ENCODE measurements around the gene NR5A1.

DNA sequence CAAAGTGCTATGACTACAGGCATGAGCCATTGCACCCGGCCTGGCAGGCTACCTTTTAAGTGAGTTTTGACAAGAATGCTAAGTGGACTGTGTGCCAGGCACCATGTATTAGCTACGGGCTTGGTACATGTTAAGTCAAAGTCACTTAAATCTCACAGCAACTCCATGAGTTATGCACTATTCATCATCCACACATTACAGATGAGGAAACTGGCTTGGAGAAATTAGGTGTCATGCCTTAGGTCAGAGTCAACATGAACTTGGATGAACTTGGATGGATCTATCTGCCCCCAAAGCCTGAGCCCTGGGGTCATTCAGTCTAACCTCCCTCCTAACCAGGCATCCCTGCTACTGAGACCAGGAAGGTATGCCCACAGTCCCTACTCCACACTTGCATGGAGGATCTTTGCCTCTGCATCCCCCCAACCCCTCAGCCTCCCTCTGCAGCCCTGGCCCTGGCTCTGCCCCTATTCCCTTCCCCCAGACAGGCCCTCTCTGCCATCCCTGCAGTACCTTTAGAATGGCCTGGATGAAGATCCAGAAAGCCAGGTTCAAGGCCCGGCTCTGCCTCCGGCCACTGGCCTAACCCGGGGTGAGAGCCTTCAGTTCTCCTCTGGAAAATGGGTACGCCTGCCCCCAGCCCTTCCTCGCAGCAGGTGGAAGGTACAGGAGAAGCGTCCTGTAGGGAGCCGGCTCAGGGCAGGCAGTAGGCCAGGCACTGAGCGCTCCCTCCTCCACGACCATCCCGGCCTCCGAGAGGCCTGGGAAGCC is 57.6 kb downstream of the NR5A1 start:
- TF ChIP-seq, protein P1, sequence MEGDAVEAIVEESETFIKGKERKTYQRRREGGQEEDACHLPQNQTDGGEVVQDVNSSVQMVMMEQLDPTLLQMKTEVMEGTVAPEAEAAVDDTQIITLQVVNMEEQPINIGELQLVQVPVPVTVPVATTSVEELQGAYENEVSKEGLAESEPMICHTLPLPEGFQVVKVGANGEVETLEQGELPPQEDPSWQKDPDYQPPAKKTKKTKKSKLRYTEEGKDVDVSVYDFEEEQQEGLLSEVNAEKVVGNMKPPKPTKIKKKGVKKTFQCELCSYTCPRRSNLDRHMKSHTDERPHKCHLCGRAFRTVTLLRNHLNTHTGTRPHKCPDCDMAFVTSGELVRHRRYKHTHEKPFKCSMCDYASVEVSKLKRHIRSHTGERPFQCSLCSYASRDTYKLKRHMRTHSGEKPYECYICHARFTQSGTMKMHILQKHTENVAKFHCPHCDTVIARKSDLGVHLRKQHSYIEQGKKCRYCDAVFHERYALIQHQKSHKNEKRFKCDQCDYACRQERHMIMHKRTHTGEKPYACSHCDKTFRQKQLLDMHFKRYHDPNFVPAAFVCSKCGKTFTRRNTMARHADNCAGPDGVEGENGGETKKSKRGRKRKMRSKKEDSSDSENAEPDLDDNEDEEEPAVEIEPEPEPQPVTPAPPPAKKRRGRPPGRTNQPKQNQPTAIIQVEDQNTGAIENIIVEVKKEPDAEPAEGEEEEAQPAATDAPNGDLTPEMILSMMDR (IDR thresholded peaks at IDR 0.05) = no peak
- TF ChIP-seq EZH2 (IDR thresholded peaks at IDR 0.05) (no peak), EZH2phosphoT487 (IDR thresholded peaks at IDR 0.05) (no peak)
